Breast epithelium (tissue), 4 donors: ENCODE data around the gene RPRD2. TPM values are rescaled to one million over a fixed set of nuclear protein-coding genes. Genes with fewer than 3 reads are reported as not detected.

Experiments
- DNase-seq, 2 donors: peaks; one replicate each; pipeline ENCODE4 v3.0.0-alpha.2; 2019; ENCODE audit warnings: low spot score in 2 of 2
- H3K27ac ChIP-seq, 2 donors: fragments of 200-600 bp; sonication (generic) in 1 of 2; one replicate each; pipeline ENCODE4 v1.5.1; 2016 to 2019; ENCODE audit warnings: mild to moderate bottlenecking in 1 of 2
- H3K27me3 ChIP-seq, 2 donors: fragments of 200-600 bp; sonication (generic) in 1 of 2; one replicate each; pipeline versions ENCODE4 v1.5.1 to v1.6.0; 2017 to 2019; ENCODE audit warnings: control low read depth in 1 of 2, mild to moderate bottlenecking in 1 of 2
- H3K36me3 ChIP-seq: fragments of 200-600 bp; one replicate; pipeline ENCODE4 v1.5.1; 2019
- H3K4me1 ChIP-seq, 2 donors: fragments of 200-600 bp; sonication (generic); one replicate each; pipeline ENCODE4 v1.5.1; 2016 to 2019; ENCODE audit warnings: control low read depth in 1 of 2
- H3K4me3 ChIP-seq, 3 donors: fragments of 200-600 bp; sonication (generic); 1 replicate in 2 of 3; 2 replicates in 1 of 3; pipeline ENCODE4 v1.5.1; 2016 to 2019; ENCODE audit warnings: mild to moderate bottlenecking in 3 of 3, moderate library complexity in 2 of 3
- H3K9me3 ChIP-seq, 2 donors: fragments of 200-600 bp; sonication (generic) in 1 of 2; one replicate each; pipeline ENCODE4 v1.5.1; 2016 to 2019; ENCODE audit warnings: control low read depth in 1 of 2
- CTCF ChIP-seq, 3 donors: fragments of 450-650 bp; IDR thresholded peaks; one replicate each; pipeline ENCODE4 v1.5.1; 2016 to 2017; ENCODE audit warnings: antibody characterized with exemption in 3 of 3, mild to moderate bottlenecking in 3 of 3, moderate library complexity in 3 of 3
- POLR2A ChIP-seq: fragments of 450-650 bp; IDR thresholded peaks from one replicate; pipeline ENCODE4 v1.6.1; 2016; ENCODE audit warnings: antibody characterized with exemption, mild to moderate bottlenecking, moderate library complexity
- POLR2AphosphoS5 ChIP-seq, 3 donors: sonication (generic); formaldehyde crosslinking; IDR thresholded peaks; one replicate each; pipeline ENCODE4 v1.6.1; 2017; ENCODE audit warnings: antibody characterized with exemption in 3 of 3
- intact Hi-C: fragments of 100-400 bp; cut with DNase I; formaldehyde crosslinking; loops from one replicate; pipeline ENCODE4 v1.15.1; 2023; ENCODE audit warnings: low total_unique reads
- total RNA-seq, 3 donors: library from RNA; depleted of rRNA; stranded (reverse); fragments of >200 nt; gene quantifications; one replicate each; pipeline ENCODE4 v1.1.0, GENCODE V29; 2016

RPRD2 gene
- total RNA-seq, 3 donors from 2014 or later = 19.4 to 26.5 (median 20.3) TPM

- H3K4me3 ChIP-seq = no peak overlapping the region
- intact Hi-C loops = no loop called here
- no peaks in the 10 kb centered on the region for H3K27me3 ChIP-seq
- no peak for TF ChIP-seq POLR2AphosphoS5 (IDR thresholded peaks at IDR 0.05)
- no peak for TF ChIP-seq POLR2A
- TF ChIP-seq CTCF (IDR thresholded peaks at IDR 0.05) = no peak
- H3K4me1 ChIP-seq = no peaks in the 10 kb centered on the region
- no peak overlapping the region for H3K27ac ChIP-seq
- H3K9me3 ChIP-seq = no peaks in the 10 kb centered on the region
- DNase-seq = no peak
- H3K36me3 ChIP-seq = no peaks in the 10 kb centered on the region
Measured at GRCh38 chr1:150525348-150525747, 161.4 kb downstream of the RPRD2 start.

Other genes starting within 250 kb of the RPRD2 start
- gene PLEKHO1, start 214.2 kb upstream of the RPRD2 start, total RNA-seq = 10 to 100 TPM; 20.8 to 58.0 (median 27.5) TPM
- gene ANP32E, start 128.0 kb upstream of the RPRD2 start, total RNA-seq = 10 to 100 TPM; 16.5 to 21.6 (median 18.6) TPM
- gene CA14, start 106.4 kb upstream of the RPRD2 start, total RNA-seq = not detected
- 100 to 1,000 TPM in 2 of 3 donors, 10 to 100 TPM in 1; 86.9 to 138 (median 104) TPM for gene APH1A, start 95.1 kb upstream of the RPRD2 start, total RNA-seq
- gene C1orf54, start 91.4 kb upstream of the RPRD2 start, total RNA-seq = 10 to 100 TPM in 2 of 3 donors, 1 to 10 TPM in 1; 9.4 to 24.3 (median 13.6) TPM
- gene CIART, start 81.6 kb upstream of the RPRD2 start, total RNA-seq = 1 to 10 TPM; 2.6 to 7.4 (median 4.3) TPM
- 10 to 100 TPM; 40.5 to 55.1 (median 45.1) TPM for gene MRPS21, start 70.3 kb upstream of the RPRD2 start, total RNA-seq
- gene PRPF3, start 42.6 kb upstream of the RPRD2 start, total RNA-seq = 10 to 100 TPM; 57.1 to 87.2 (median 82.4) TPM
- 10 to 100 TPM; 12.1 to 21.4 (median 19.9) TPM for gene TARS2, start 123.3 kb downstream of the RPRD2 start, total RNA-seq
- gene ECM1, start 144.0 kb downstream of the RPRD2 start, total RNA-seq = 10 to 100 TPM in 2 of 3 donors, 1 to 10 TPM in 1; 4.0 to 53.3 (median 10.2) TPM
- 1 to 10 TPM in 1 of 3 donors, not detected in 2; 2.2 TPM for gene FALEC, start 151.6 kb downstream of the RPRD2 start, total RNA-seq
- gene ADAMTSL4, start 185.3 kb downstream of the RPRD2 start, total RNA-seq = 10 to 100 TPM; 11.3 to 31.8 (median 30.2) TPM
- 100 to 1,000 TPM; 257 to 535 (median 333) TPM for gene MCL1, start 215.5 kb downstream of the RPRD2 start, total RNA-seq